ENCODE data around the gene IL17RD. TPM values are rescaled to one million over a fixed set of nuclear protein-coding genes. Genes with fewer than 3 reads are reported as not detected.
A peak's percentile ranks its signal among the peaks of the same experiment; 100 is the strongest.

IL17RD gene
- total RNA-seq, 1 experiment from 2014 or later: 3.1 TPM

DNA sequence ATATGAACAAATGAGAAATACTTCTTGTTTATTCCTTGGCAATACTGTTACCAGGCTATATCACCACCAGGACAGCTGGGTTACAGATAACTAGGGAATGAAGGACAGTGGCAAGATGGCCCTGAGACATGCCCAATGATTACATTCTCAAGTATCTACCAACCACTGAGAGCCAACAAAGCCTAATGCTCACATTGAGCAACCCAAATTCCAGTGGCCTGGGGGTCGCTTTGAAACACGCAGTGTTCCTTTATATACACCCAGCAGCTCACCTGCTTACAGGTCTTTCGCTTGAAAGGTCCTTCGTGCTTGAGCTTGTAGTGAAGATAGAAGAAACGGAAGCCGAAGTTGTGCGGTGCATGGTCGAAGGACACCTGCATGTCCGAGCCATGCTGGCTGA lies 59.6 kb downstream of the IL17RD start:
- H3K9me3 Mint-ChIP-seq (ENCODE audit: unreplicated experiment): no peaks in the 10 kb centered on the region
- peaks cover 6% of the 10 kb centered on the region; the same call in 1 of the 2 replicates for H3K4me1 ChIP-seq
- H3K27me3 Mint-ChIP-seq (ENCODE audit: insufficient read depth, unreplicated experiment): no peaks in the 10 kb centered on the region
- H3K4me1 Mint-ChIP-seq (ENCODE audit: low read depth, unreplicated experiment): peaks cover 10% of the 10 kb centered on the region
- H3K36me3 Mint-ChIP-seq (ENCODE audit: insufficient read depth, unreplicated experiment): no peaks in the 10 kb centered on the region
- TF ChIP-seq, protein P1, sequence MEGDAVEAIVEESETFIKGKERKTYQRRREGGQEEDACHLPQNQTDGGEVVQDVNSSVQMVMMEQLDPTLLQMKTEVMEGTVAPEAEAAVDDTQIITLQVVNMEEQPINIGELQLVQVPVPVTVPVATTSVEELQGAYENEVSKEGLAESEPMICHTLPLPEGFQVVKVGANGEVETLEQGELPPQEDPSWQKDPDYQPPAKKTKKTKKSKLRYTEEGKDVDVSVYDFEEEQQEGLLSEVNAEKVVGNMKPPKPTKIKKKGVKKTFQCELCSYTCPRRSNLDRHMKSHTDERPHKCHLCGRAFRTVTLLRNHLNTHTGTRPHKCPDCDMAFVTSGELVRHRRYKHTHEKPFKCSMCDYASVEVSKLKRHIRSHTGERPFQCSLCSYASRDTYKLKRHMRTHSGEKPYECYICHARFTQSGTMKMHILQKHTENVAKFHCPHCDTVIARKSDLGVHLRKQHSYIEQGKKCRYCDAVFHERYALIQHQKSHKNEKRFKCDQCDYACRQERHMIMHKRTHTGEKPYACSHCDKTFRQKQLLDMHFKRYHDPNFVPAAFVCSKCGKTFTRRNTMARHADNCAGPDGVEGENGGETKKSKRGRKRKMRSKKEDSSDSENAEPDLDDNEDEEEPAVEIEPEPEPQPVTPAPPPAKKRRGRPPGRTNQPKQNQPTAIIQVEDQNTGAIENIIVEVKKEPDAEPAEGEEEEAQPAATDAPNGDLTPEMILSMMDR (IDR thresholded peaks at IDR 0.05; ENCODE audit: insufficient read depth in 1 of 2, low read depth in 1 of 2, low read length in 1 of 2, severe bottlenecking in 1 of 2, unreplicated experiment in 1 of 2): no peak
- CTCF ChIA-PET: no interaction called here
- no TSS peak for BruUV-seq (replicated peaks)
- no peak overlapping the region for H3K4me3 Mint-ChIP-seq (ENCODE audit: unreplicated experiment)
- no peaks in the 10 kb centered on the region for H3K36me3 ChIP-seq (ENCODE audit: control insufficient read depth, insufficient read depth, low read length)
- DNase-seq: peak in 1 of 2 experiments; percentile 37
- no peak overlapping the region for H3K4me3 ChIP-seq (ENCODE audit: low read depth, low read length)
- no peak overlapping the region for H3K27ac Mint-ChIP-seq (ENCODE audit: unreplicated experiment)
- no peaks in the 10 kb centered on the region for H3K9me3 ChIP-seq
- intact Hi-C loops (cut with micrococcal nuclease; ENCODE audit: unreplicated experiment): no loop called here
- H3K27me3 ChIP-seq (replicated peaks; ENCODE audit: control insufficient read depth, insufficient read depth, low read length): no peaks in the 10 kb centered on the region
- POLR2A ChIA-PET: interaction anchor here (0.6 kb wide), 1 partner anchor 38 kb away, joined by 3 read pairs; no protein-coding TSS in a partner anchor

DNA sequence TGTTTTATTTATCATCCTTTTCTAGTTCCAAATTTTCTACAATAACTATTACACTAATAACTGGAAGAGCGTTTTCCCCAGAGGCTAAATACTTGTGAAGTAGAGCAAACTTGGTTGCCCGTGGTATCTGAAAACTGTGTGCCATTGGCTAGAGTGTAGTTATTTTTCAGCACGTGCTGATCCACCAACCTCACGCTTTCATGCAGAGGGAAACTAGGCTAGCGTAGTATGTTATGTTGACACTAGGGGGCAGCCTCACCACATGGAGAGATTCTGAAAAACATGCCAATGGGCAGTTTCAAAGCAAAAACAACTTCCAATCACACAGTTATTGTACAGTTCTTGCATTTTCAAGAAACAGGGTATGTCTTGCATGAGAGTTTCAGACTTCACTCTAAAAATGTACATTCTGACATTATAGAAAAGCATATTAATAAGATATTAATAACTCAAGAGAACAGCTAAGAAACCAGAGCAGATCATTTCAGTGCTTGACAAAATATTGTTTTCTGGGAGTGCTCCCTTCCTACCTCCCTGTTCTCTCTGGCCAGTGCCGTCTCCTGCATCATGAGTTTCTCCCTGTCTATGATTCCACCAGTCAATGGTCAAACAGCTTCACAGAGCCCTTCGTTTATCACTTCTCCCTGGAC lies 65.0 kb downstream of the IL17RD start:
- BruUV-seq (replicated peaks): no TSS peak
- peaks cover 10% of the 10 kb centered on the region for H3K4me1 Mint-ChIP-seq (ENCODE audit: low read depth, unreplicated experiment)
- no peaks in the 10 kb centered on the region for H3K9me3 Mint-ChIP-seq (ENCODE audit: unreplicated experiment)
- Histone ChIP-seq H3K27me3 (replicated peaks; ENCODE audit: control insufficient read depth, insufficient read depth, low read length) (no peaks in the 10 kb centered on the region), H3K4me1 (0 out of 2 replicates have a peak, but pooled peaks cover 7% of the 10 kb centered on the region), H3K9me3 (no peaks in the 10 kb centered on the region), H3K36me3 (ENCODE audit: control insufficient read depth, insufficient read depth, low read length) (no peaks in the 10 kb centered on the region), H3K4me3 (ENCODE audit: low read depth, low read length) (no peak overlapping the region)
- H3K27me3 Mint-ChIP-seq (ENCODE audit: insufficient read depth, unreplicated experiment): no peaks in the 10 kb centered on the region
- H3K27ac Mint-ChIP-seq (ENCODE audit: unreplicated experiment): no peak overlapping the region
- H3K4me3 Mint-ChIP-seq (ENCODE audit: unreplicated experiment): no peak overlapping the region
- intact Hi-C loops (cut with micrococcal nuclease; ENCODE audit: unreplicated experiment): loop anchor here (1.0 to 2.0 kb wide), 3 partner anchors 61 to 122 kb away; no protein-coding TSS in a partner anchor
- ChIA-PET POLR2A (no interaction called here), CTCF (no interaction called here)
- peak; percentile 61 to 81 for DNase-seq
- TF ChIP-seq, protein P1 (IDR thresholded peaks at IDR 0.05; ENCODE audit: insufficient read depth in 1 of 2, low read depth in 1 of 2, low read length in 1 of 2, severe bottlenecking in 1 of 2, unreplicated experiment in 1 of 2): peak; percentile 65 to 89
- peaks cover 5% of the 10 kb centered on the region for H3K36me3 Mint-ChIP-seq (ENCODE audit: insufficient read depth, unreplicated experiment)

DNA sequence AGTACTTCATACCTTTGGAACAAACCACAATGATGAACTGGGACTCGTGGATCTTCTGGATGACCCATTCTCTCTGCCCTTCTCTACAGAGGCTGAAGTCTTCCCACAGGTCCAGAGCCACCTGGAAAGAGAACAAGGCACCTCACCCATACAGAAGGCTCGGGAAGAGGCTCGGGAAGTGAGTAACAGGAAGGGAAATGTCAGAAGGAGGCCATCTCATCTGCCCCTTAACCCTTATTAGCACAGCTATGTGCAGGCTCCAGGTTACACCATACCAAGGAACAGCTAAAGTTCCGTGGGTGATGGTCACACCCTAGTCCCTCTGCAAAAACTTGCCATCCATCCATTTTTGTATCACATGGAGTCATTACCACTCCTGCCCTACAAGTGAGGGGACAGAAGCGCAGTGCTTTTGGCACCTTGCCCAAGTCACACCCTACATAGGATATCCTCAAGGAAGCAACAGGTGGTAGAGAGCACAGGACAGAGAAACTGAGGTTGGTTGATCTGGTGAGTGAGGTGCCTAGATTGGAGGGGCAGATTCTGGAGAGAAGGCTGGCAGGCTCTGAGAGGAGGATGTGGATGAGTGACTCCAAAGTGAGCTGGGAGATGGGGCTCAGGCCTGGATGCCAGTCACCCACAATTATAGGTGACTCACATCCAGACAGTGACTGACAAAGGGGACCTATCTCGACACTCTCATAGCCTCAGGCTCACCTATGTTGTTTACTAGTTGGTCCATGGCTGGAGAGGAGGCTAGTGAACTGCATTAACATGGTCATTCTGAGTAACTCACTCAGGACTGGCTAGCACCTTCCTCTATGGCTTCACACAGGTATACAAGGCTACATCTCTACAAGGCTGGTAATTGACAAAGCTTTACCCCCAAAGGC lies 66.5 kb downstream of the IL17RD start:
- H3K27me3 Mint-ChIP-seq (ENCODE audit: insufficient read depth, unreplicated experiment): no peaks in the 10 kb centered on the region
- CTCF ChIA-PET: no interaction called here

More for the DNA sequence above, 66.5 kb downstream of the IL17RD start:
- H3K4me3 ChIP-seq (ENCODE audit: low read depth, low read length): no peak overlapping the region
- Mint-ChIP-seq H3K4me1 (ENCODE audit: low read depth, unreplicated experiment) (peaks cover 15% of the 10 kb centered on the region), H3K4me3 (ENCODE audit: unreplicated experiment) (no peak overlapping the region), H3K9me3 (ENCODE audit: unreplicated experiment) (no peaks in the 10 kb centered on the region), H3K27ac (ENCODE audit: unreplicated experiment) (no peak overlapping the region), H3K36me3 (ENCODE audit: insufficient read depth, unreplicated experiment) (peaks cover 5% of the 10 kb centered on the region)
- H3K4me1 ChIP-seq: peaks cover 9% of the 10 kb centered on the region; the same call in 1 of the 2 replicates
- no peaks in the 10 kb centered on the region for H3K36me3 ChIP-seq (ENCODE audit: control insufficient read depth, insufficient read depth, low read length)
- no peak for DNase-seq
- POLR2A ChIA-PET: no interaction called here
- TF ChIP-seq, protein P1 (IDR thresholded peaks at IDR 0.05; ENCODE audit: insufficient read depth in 1 of 2, low read depth in 1 of 2, low read length in 1 of 2, severe bottlenecking in 1 of 2, unreplicated experiment in 1 of 2): no peak
- intact Hi-C loops (cut with micrococcal nuclease; ENCODE audit: unreplicated experiment): no loop called here
- H3K9me3 ChIP-seq: no peaks in the 10 kb centered on the region
- no peaks in the 10 kb centered on the region for H3K27me3 ChIP-seq (replicated peaks; ENCODE audit: control insufficient read depth, insufficient read depth, low read length)
- no TSS peak for BruUV-seq (replicated peaks)

Measured in Caco-2 (cell line).